Mucosa of rectum (tissue), 2 donors: ENCODE measurements around the gene DHX8.

Experiments
- H3K27ac ChIP-seq, 2 donors: one replicate each; pipeline ENCODE4 v1.7.0; 2013; ENCODE audit warnings: inconsistent platforms in 2 of 2, low read depth in 2 of 2, low read length in 2 of 2
- H3K27me3 ChIP-seq, 2 donors: one replicate each; pipeline ENCODE4 v1.7.0; 2013; ENCODE audit warnings: low read length in 2 of 2; ENCODE audit not compliant: control insufficient read depth in 2 of 2, insufficient read depth in 2 of 2
- H3K36me3 ChIP-seq, 2 donors: one replicate each; pipeline ENCODE4 v1.7.0; 2013; ENCODE audit warnings: low read length in 2 of 2; ENCODE audit not compliant: control insufficient read depth in 2 of 2, insufficient read depth in 2 of 2
- H3K4me1 ChIP-seq, 2 donors: one replicate each; pipeline ENCODE4 v1.7.0; 2013; ENCODE audit warnings: low read length in 2 of 2, mild to moderate bottlenecking in 1 of 2; ENCODE audit not compliant: control insufficient read depth in 2 of 2, insufficient read depth in 2 of 2
- H3K4me3 ChIP-seq, 2 donors: one replicate each; pipeline ENCODE4 v1.7.0; 2013; ENCODE audit warnings: low read length in 2 of 2
- H3K9ac ChIP-seq, 2 donors: one replicate each; pipeline ENCODE4 v1.7.0; 2013; ENCODE audit warnings: low read length in 2 of 2, low read depth in 1 of 2, mild to moderate bottlenecking in 1 of 2
- H3K9me3 ChIP-seq, 2 donors: one replicate each; pipeline ENCODE4 v1.7.0; 2013; ENCODE audit warnings: low read length in 2 of 2; ENCODE audit not compliant: control insufficient read depth in 2 of 2
- donor health status: healthy.
- donor health status: Normal muscosa, but diverticular disease.

The DHX8 gene

GRCh38 chr17:43517615-43518386 is 34.0 kb downstream of the DHX8 start:
- Histone ChIP-seq H3K9ac (no peak overlapping the region), H3K36me3 (peaks cover 62 to 72% of the 10 kb centered on the region in 2 donors), H3K4me3 (no peak overlapping the region), H3K9me3 (no peaks in the 10 kb centered on the region), H3K4me1 (no peaks in the 10 kb centered on the region), H3K27me3 (no peaks in the 10 kb centered on the region), H3K27ac (no peak overlapping the region)

GRCh38 chr17:43521389-43521788 is 37.6 kb downstream of the DHX8 start:
- Histone ChIP-seq H3K4me3 (no peak overlapping the region), H3K36me3 (peaks cover 78 to 87% of the 10 kb centered on the region in 2 donors)

GRCh38 chr17:43524945-43525575 is 41.3 kb downstream of the DHX8 start:
- H3K9me3 ChIP-seq: no peaks in the 10 kb centered on the region
- no peak overlapping the region for H3K27ac ChIP-seq
- no peak overlapping the region for H3K9ac ChIP-seq
- no peaks in the 10 kb centered on the region for H3K27me3 ChIP-seq
- H3K4me3 ChIP-seq: no peak overlapping the region
- peaks cover 4 to 6% of the 10 kb centered on the region in 2 donors for H3K4me1 ChIP-seq
- H3K36me3 ChIP-seq: peaks cover 56 to 65% of the 10 kb centered on the region in 2 donors

More at GRCh38 chr17:43521389-43521788, 37.6 kb downstream of the DHX8 start:
- H3K27ac ChIP-seq: no peak overlapping the region
- H3K27me3 ChIP-seq: no peaks in the 10 kb centered on the region
- H3K9me3 ChIP-seq: no peaks in the 10 kb centered on the region
- H3K9ac ChIP-seq: no peak overlapping the region
- no peaks in the 10 kb centered on the region for H3K4me1 ChIP-seq

- Histone ChIP-seq H3K9ac (no peak overlapping the region), H3K4me1 (peaks cover 9 to 12% of the 10 kb centered on the region in 2 donors), H3K9me3 (no peaks in the 10 kb centered on the region), H3K36me3 (peaks cover 37 to 47% of the 10 kb centered on the region in 2 donors), H3K27ac (no peak overlapping the region), H3K4me3 (no peak overlapping the region), H3K27me3 (no peaks in the 10 kb centered on the region)
Observed at GRCh38 chr17:43526886-43527648, 43.3 kb downstream of the DHX8 start.

GRCh38 chr17:43528319-43528987 is 44.7 kb downstream of the DHX8 start:
- no peaks in the 10 kb centered on the region for H3K9me3 ChIP-seq
- peaks cover 9 to 12% of the 10 kb centered on the region in 2 donors for H3K4me1 ChIP-seq
- peaks cover 29 to 36% of the 10 kb centered on the region in 2 donors for H3K36me3 ChIP-seq
- H3K27me3 ChIP-seq: no peaks in the 10 kb centered on the region
- no peak overlapping the region for H3K4me3 ChIP-seq
- no peak overlapping the region for H3K9ac ChIP-seq
- H3K27ac ChIP-seq: no peak overlapping the region

- no peaks in the 10 kb centered on the region for H3K9me3 ChIP-seq
- H3K4me3 ChIP-seq: no peak overlapping the region
- H3K4me1 ChIP-seq: peaks cover 9 to 12% of the 10 kb centered on the region in 2 donors
- no peaks in the 10 kb centered on the region for H3K27me3 ChIP-seq
- H3K9ac ChIP-seq: no peak overlapping the region
- H3K27ac ChIP-seq: no peak overlapping the region
- H3K36me3 ChIP-seq: peaks cover 22 to 29% of the 10 kb centered on the region in 2 donors
Observed at GRCh38 chr17:43528988-43529814, 45.4 kb downstream of the DHX8 start.

GRCh38 chr17:43529947-43530287 is 46.1 kb downstream of the DHX8 start:
- peaks cover 15 to 23% of the 10 kb centered on the region in 2 donors for H3K36me3 ChIP-seq
- H3K9me3 ChIP-seq: no peaks in the 10 kb centered on the region
- no peaks in the 10 kb centered on the region for H3K27me3 ChIP-seq
- H3K4me1 ChIP-seq: peaks cover 9 to 12% of the 10 kb centered on the region in 2 donors
- no peak overlapping the region for H3K4me3 ChIP-seq
- no peak overlapping the region for H3K9ac ChIP-seq
- no peak overlapping the region for H3K27ac ChIP-seq

GRCh38 chr17:43530288-43531081 is 46.7 kb downstream of the DHX8 start:
- no peaks in the 10 kb centered on the region for H3K27me3 ChIP-seq
- H3K27ac ChIP-seq: no peak overlapping the region
- H3K9me3 ChIP-seq: no peaks in the 10 kb centered on the region
- no peak overlapping the region for H3K9ac ChIP-seq
- H3K4me3 ChIP-seq: peak overlapping the region in 1 of 2 donors; percentile 22
- H3K36me3 ChIP-seq: peaks cover 9 to 17% of the 10 kb centered on the region in 2 donors
- peaks cover 9 to 12% of the 10 kb centered on the region in 2 donors for H3K4me1 ChIP-seq

GRCh38 chr17:43531082-43531378 is 47.3 kb downstream of the DHX8 start:
- peaks cover 9 to 12% of the 10 kb centered on the region in 2 donors for H3K4me1 ChIP-seq
- no peaks in the 10 kb centered on the region for H3K9me3 ChIP-seq
- no peaks in the 10 kb centered on the region for H3K27me3 ChIP-seq
- H3K36me3 ChIP-seq: peaks cover 4 to 12% of the 10 kb centered on the region in 2 donors
- no peak overlapping the region for H3K4me3 ChIP-seq
- no peak overlapping the region for H3K27ac ChIP-seq
- no peak overlapping the region for H3K9ac ChIP-seq
